Activated CD8-positive, alpha-beta T cell treated with anti-CD3 and anti-CD28 coated beads for 36 hours (primary cell): ENCODE measurements around the gene AGAP1. TPM values are rescaled to one million over a fixed set of nuclear protein-coding genes. Genes with fewer than 3 reads are reported as not detected.

Experiments used
- ATAC-seq: fragments of 200-7000 bp; cut with Tn5 transposase; one replicate; pipeline ENCODE4 v1.10.0; 2021; ENCODE audit warnings: mild to moderate bottlenecking, moderate library complexity
- CTCF ChIA-PET: fragments of 350-600 bp; sonication (Branson Sonifier 250); formaldehyde crosslinking; loops from one replicate; lab custom pipeline; 2021; ENCODE audit warnings: antibody characterized with exemption; lab: Charles Lee
- POLR2A ChIA-PET: fragments of 350-600 bp; sonication (Branson Sonifier 250); formaldehyde crosslinking; loops from one replicate; lab custom pipeline; 2021; ENCODE audit warnings: antibody characterized with exemption; lab: Charles Lee
- DNase-seq: peaks from one replicate; pipeline ENCODE4 v3.0.0-alpha.2; 2020
- H3K27ac Mint-ChIP-seq: one replicate; pipeline ENCODE4 v1.8.0; 2021; ENCODE audit warnings: mild to moderate bottlenecking, mixed read lengths
- H3K27me3 Mint-ChIP-seq: one replicate; pipeline ENCODE4 v1.8.0; 2021; ENCODE audit warnings: mixed read lengths
- H3K36me3 Mint-ChIP-seq: one replicate; pipeline ENCODE4 v1.8.0; 2021; ENCODE audit warnings: low read depth, mixed read lengths
- H3K4me1 Mint-ChIP-seq: one replicate; pipeline ENCODE4 v1.8.0; 2021; ENCODE audit warnings: low read depth, mixed read lengths
- H3K4me3 Mint-ChIP-seq: one replicate; pipeline ENCODE4 v1.8.0; 2021; ENCODE audit warnings: mild to moderate bottlenecking, moderate library complexity, mixed read lengths
- H3K9me3 Mint-ChIP-seq: one replicate; pipeline ENCODE4 v1.8.0; 2021; ENCODE audit warnings: mixed read lengths
- intact Hi-C: fragments of 100-400 bp; cut with micrococcal nuclease; formaldehyde crosslinking; loops from one replicate; pipeline ENCODE4 v1.10.0; 2022
- total RNA-seq, 2 experiments: library from RNA; stranded (reverse); gene quantifications; one replicate each; pipeline ENCODE4 v1.2.3, GENCODE V29; 2021
- TF ChIP-seq, protein P1 (sequence below): fragments of 200-600 bp; IDR thresholded peaks from one replicate; pipeline ENCODE4 v1.8.0; 2022; ENCODE audit warnings: antibody characterized with exemption, mild to moderate bottlenecking

AGAP1 gene
- total RNA-seq, 2 experiments from 2014 or later, result 2.5 to 2.9 TPM

DNA sequence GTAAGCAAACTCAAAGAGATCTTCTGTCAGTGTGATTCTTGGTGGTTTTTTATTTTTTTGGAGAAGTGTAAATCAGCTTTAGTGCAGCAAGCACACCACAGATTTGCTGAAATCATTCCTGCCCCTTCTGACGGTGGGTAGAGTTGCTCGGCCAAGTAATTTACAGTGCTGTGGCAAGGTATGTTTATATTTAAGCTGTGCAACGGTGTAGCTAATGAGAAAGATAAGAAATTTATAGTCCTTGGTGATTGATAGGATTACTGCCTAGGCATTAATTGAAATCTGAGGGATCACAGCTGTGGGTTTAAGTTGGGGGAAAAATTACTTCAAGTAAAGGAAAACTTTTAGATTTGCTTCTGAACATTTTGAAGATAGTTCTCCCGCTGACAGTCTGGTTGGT, 286.6 kb downstream of the AGAP1 start:
- ATAC-seq (no peak), DNase-seq (no peak)
- no peaks in the 10 kb centered on the region for H3K4me1 Mint-ChIP-seq
- no peak overlapping the region for H3K4me3 Mint-ChIP-seq
- no peaks in the 10 kb centered on the region for H3K36me3 Mint-ChIP-seq
- CTCF ChIA-PET, result interaction anchor here (0.9 to 3.4 kb wide), 10 partner anchors 9 to 405 kb away, joined by 3 to 49 read pairs (median 5); partner anchors contain the start of gene GBX2
- TF ChIP-seq, protein P1, sequence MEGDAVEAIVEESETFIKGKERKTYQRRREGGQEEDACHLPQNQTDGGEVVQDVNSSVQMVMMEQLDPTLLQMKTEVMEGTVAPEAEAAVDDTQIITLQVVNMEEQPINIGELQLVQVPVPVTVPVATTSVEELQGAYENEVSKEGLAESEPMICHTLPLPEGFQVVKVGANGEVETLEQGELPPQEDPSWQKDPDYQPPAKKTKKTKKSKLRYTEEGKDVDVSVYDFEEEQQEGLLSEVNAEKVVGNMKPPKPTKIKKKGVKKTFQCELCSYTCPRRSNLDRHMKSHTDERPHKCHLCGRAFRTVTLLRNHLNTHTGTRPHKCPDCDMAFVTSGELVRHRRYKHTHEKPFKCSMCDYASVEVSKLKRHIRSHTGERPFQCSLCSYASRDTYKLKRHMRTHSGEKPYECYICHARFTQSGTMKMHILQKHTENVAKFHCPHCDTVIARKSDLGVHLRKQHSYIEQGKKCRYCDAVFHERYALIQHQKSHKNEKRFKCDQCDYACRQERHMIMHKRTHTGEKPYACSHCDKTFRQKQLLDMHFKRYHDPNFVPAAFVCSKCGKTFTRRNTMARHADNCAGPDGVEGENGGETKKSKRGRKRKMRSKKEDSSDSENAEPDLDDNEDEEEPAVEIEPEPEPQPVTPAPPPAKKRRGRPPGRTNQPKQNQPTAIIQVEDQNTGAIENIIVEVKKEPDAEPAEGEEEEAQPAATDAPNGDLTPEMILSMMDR, result no peak
- no peaks in the 10 kb centered on the region for H3K9me3 Mint-ChIP-seq
- intact Hi-C loops, result no loop called here
- H3K27me3 Mint-ChIP-seq, result peaks cover 11% of the 10 kb centered on the region
- POLR2A ChIA-PET, result interaction anchor here (1.6 kb wide), 1 partner anchor 390 kb away, joined by 3 read pairs; no protein-coding TSS in a partner anchor
- no peak overlapping the region for H3K27ac Mint-ChIP-seq

DNA sequence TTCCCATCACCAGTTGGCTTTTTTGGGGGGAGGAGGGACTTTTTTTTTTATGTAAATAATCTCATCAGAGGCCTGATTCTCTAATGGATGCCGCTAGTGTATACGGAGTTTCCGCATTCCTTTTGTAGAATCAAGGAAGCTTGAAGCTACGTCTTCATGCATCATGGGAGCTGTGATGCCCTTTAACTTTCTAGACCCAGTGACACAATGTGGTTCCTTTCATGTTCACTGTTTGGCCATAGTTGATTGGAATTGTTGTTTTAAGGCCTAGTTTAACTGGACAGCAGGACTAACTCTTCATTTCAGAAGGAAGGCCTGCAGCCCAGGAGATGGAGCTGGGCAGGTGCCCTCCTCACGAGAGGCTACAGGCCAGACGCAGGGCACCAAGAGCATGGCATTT, 287.9 kb downstream of the AGAP1 start:
- H3K9me3 Mint-ChIP-seq, result no peaks in the 10 kb centered on the region
- DNase-seq (no peak), ATAC-seq (no peak)
- TF ChIP-seq, protein P1, result no peak
- ChIA-PET CTCF (interaction anchor here (3.1 to 3.4 kb wide), 2 partner anchors 16 to 398 kb away, joined by 28 to 49 read pairs; no protein-coding TSS in a partner anchor), POLR2A (interaction anchor here (0.7 to 1.4 kb wide), 2 partner anchors 9 to 1455 kb away, joined by 3 to 4 read pairs; no protein-coding TSS in a partner anchor)
- intact Hi-C loops, result no loop called here
- no peaks in the 10 kb centered on the region for H3K4me1 Mint-ChIP-seq
- no peak overlapping the region for H3K4me3 Mint-ChIP-seq
- peaks cover 12% of the 10 kb centered on the region for H3K27me3 Mint-ChIP-seq
- H3K36me3 Mint-ChIP-seq, result no peaks in the 10 kb centered on the region
- H3K27ac Mint-ChIP-seq, result no peak overlapping the region

DNA sequence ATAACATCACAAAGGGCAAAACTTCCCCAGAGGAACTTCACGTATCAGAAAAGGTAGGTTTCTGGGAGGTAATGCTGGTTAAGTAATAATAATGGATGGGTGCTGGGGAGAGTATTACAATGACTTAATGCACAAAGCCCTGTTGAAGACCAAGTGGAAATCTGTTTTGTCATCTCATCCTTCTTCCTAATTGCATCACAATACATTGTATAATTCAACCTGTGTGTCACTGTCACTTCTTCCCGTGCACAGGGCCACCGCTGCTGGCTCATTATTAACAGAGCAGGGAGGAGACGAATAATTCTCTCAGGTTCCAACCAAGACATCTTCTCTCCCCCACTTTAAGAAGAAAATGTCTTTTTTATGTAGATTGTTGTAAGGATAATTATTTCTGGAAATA, 290.9 kb downstream of the AGAP1 start:
- H3K9me3 Mint-ChIP-seq, result no peaks in the 10 kb centered on the region
- H3K36me3 Mint-ChIP-seq, result no peaks in the 10 kb centered on the region
- H3K4me3 Mint-ChIP-seq, result no peak overlapping the region
- TF ChIP-seq, protein P1, result no peak
- H3K27me3 Mint-ChIP-seq, result peaks cover 5% of the 10 kb centered on the region
- ChIA-PET CTCF (interaction anchor here (2.4 kb wide), 1 partner anchor 19 kb away, joined by 8 read pairs; no protein-coding TSS in a partner anchor), POLR2A (no interaction called here)
- no peak for DNase-seq
- intact Hi-C loops, result no loop called here
- H3K4me1 Mint-ChIP-seq, result no peaks in the 10 kb centered on the region
- no peak overlapping the region for H3K27ac Mint-ChIP-seq
- ATAC-seq, result no peak

DNA sequence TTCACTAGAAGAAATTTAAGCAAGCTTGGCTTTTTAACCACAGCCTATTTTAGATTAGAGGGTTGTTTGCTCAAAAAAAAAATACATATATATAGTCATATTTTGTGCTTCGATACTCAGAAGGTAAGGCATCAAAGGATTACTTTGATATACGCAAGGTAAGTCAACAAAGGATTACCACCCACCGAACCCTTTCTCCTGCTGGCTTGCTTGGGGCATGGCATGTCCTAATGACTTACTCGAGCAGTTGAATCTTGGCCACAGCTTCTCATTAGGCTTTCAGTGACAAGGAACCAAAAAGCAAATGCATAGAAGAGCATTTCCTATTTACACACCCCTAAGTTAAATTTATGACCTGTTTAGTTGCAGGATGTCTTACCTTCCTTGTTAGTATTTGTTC, 295.7 kb downstream of the AGAP1 start:
- no peak overlapping the region for H3K27ac Mint-ChIP-seq
- ATAC-seq (no peak), DNase-seq (no peak)
- TF ChIP-seq, protein P1, result no peak
- no peaks in the 10 kb centered on the region for H3K9me3 Mint-ChIP-seq
- CTCF ChIA-PET, result interaction anchor here (1.6 to 2.2 kb wide), 2 partner anchors 10 to 391 kb away, joined by 4 to 11 read pairs; no protein-coding TSS in a partner anchor
- no peaks in the 10 kb centered on the region for H3K36me3 Mint-ChIP-seq
- peaks cover 2% of the 10 kb centered on the region for H3K4me1 Mint-ChIP-seq
- peaks cover 12% of the 10 kb centered on the region for H3K27me3 Mint-ChIP-seq
- intact Hi-C loops, result no loop called here
- POLR2A ChIA-PET, result no interaction called here
- H3K4me3 Mint-ChIP-seq, result no peak overlapping the region

DNA sequence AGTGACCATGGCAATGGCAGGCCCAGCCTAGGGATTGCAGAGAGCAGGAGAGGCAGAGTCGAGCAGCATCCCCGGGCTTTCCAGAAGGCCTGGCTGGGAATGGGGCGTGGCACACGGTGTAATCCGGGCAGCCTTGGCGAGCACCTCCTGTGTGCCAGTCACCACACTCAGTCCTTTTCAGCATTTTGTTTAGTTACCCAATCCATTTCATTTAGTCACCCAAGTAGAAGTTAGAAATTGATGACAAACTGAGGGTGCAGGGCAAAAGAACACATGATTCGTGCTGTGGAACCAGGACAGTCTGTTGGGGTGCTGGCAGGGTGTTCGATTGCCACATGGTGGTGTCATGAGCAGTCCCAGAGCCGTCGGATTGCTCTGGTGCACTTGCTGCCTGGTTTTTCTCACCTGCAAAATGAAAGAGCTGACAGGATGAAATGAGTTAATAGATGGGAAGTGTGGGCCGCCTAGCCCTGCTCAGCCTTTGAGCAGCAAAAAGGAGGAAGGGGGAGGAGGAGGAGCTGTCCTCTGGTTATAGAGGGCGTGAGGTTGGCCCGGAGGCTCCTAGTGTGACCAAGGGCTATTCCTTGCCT, 299.4 kb downstream of the AGAP1 start:
- Mint-ChIP-seq H3K9me3 (no peaks in the 10 kb centered on the region), H3K36me3 (no peaks in the 10 kb centered on the region), H3K4me1 (peaks cover 2% of the 10 kb centered on the region), H3K27me3 (peaks cover 9% of the 10 kb centered on the region), H3K4me3 (no peak overlapping the region), H3K27ac (no peak overlapping the region)
- intact Hi-C loops, result no loop called here
- ChIA-PET POLR2A (no interaction called here), CTCF (interaction anchor here (0.9 to 1.3 kb wide), 2 partner anchors 14 to 387 kb away, joined by 3 read pairs; no protein-coding TSS in a partner anchor)
- TF ChIP-seq, protein P1, result no peak
- DNase-seq, result peak; percentile 17
- ATAC-seq, result no peak
